ENCODE data around the gene GLI2. TPM values are rescaled to one million over a fixed set of nuclear protein-coding genes. Genes with fewer than 3 reads are reported as not detected.

GLI2 gene
- total and polyA plus RNA-seq, 2 of the 4 experiments (the other 2 are of a cell fraction) = 3.8 to 26.0 TPM

GRCh38 chr2:120712180-120712681, 23.4 kb upstream of the GLI2 start:
- H3K4me1 ChIP-seq (ENCODE audit: control insufficient read depth, insufficient read depth, low read length) = 0 out of 2 replicates have a peak, but pooled peaks cover 2% of the 10 kb centered on the region
- H2BK15ac ChIP-seq (ENCODE audit: low read depth, low read length) = no peak overlapping the region
- H2BK120ac ChIP-seq (ENCODE audit: low read depth, low read length) = no peak overlapping the region
- intact Hi-C loops (cut with micrococcal nuclease) (no loop called here), in situ Hi-C loops (cut with MboI; ENCODE audit: low sequenced_read_pairs) (no loop called here), dilution Hi-C loops (cut with HindIII; ENCODE audit: low sequenced_read_pairs, unreplicated experiment) (no loop called here)
- no TSS peak for BruUV-seq (replicated peaks)
- ATAC-seq (ENCODE audit: low read depth) (no peak; the same call in 1 of the 2 replicates), DNase-seq (peak; percentile 35)
- H3K18ac ChIP-seq (ENCODE audit: low read depth, low read length) = no peak overlapping the region
- no peaks in the 10 kb centered on the region for H3K9me3 ChIP-seq (ENCODE audit: control insufficient read depth, insufficient read depth, low read length)
- H3K23ac ChIP-seq (ENCODE audit: low read depth, low read length) = no peak overlapping the region
- H3K9me1 ChIP-seq (ENCODE audit: insufficient read depth, low read length) = no peaks in the 10 kb centered on the region; the same call in 1 of the 2 replicates
- peak overlapping the region; percentile 59 for H2AFZ ChIP-seq (replicated peaks; ENCODE audit: low read length, poor library complexity)
- H4K91ac ChIP-seq (ENCODE audit: insufficient read depth, low read depth, low read length) = no peak overlapping the region
- no peaks in the 10 kb centered on the region for H4K20me1 ChIP-seq (ENCODE audit: insufficient read depth, low read length)
- H2BK20ac ChIP-seq (ENCODE audit: low read depth, low read length) = no peak overlapping the region
- H4K5ac ChIP-seq (ENCODE audit: low read depth, low read length) = no peak overlapping the region
- no peak overlapping the region for H3K27ac ChIP-seq (ENCODE audit: insufficient read depth, low read length)
- no peak overlapping the region for H2AK9ac ChIP-seq (replicated peaks; ENCODE audit: low read depth, low read length, poor library complexity)
- no peak for TF ChIP-seq POLR2A (IDR thresholded peaks at IDR 0.05; ENCODE audit: low read depth, low read length)
- TF ChIP-seq CHD1 (IDR thresholded peaks at IDR 0.05; ENCODE audit: low read depth, low read length) = no peak
- TF ChIP-seq, protein P1, sequence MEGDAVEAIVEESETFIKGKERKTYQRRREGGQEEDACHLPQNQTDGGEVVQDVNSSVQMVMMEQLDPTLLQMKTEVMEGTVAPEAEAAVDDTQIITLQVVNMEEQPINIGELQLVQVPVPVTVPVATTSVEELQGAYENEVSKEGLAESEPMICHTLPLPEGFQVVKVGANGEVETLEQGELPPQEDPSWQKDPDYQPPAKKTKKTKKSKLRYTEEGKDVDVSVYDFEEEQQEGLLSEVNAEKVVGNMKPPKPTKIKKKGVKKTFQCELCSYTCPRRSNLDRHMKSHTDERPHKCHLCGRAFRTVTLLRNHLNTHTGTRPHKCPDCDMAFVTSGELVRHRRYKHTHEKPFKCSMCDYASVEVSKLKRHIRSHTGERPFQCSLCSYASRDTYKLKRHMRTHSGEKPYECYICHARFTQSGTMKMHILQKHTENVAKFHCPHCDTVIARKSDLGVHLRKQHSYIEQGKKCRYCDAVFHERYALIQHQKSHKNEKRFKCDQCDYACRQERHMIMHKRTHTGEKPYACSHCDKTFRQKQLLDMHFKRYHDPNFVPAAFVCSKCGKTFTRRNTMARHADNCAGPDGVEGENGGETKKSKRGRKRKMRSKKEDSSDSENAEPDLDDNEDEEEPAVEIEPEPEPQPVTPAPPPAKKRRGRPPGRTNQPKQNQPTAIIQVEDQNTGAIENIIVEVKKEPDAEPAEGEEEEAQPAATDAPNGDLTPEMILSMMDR (conservative IDR thresholded peaks at IDR 0.05; ENCODE audit: low read depth, low read length) = no peak
- no peak for TF ChIP-seq NFE2L2 (IDR thresholded peaks at IDR 0.05; ENCODE audit: low read depth, low read length)
- no peak for TF ChIP-seq BHLHE40 (IDR thresholded peaks at IDR 0.05; ENCODE audit: low read depth, low read length)
- no peak for TF ChIP-seq RCOR1 (IDR thresholded peaks at IDR 0.05; ENCODE audit: insufficient replicate concordance, low read length)
- TF ChIP-seq MAZ (IDR thresholded peaks at IDR 0.05; ENCODE audit: borderline replicate concordance, low read depth, low read length) = no peak
- no peak overlapping the region for H4K8ac ChIP-seq (ENCODE audit: low read depth in 2 of 2, low read length in 2 of 2)
- no peak overlapping the region for H3K56ac ChIP-seq (ENCODE audit: extremely low read depth, insufficient read depth, low read length)
- no peak overlapping the region for H3K9ac ChIP-seq (ENCODE audit: low read depth, low read length)
- ChIA-PET POLR2A (ENCODE audit: unreplicated experiment) (interaction anchor here (0.7 kb wide), 1 partner anchor 363 kb away, joined by 3 read pairs; no protein-coding TSS in a partner anchor), CTCF (no interaction called here)
- H3K27me3 ChIP-seq (ENCODE audit: control insufficient read depth, insufficient read depth, low read length) = no peaks in the 10 kb centered on the region; the same call in 1 of the 2 replicates
- H3K14ac ChIP-seq (replicated peaks; ENCODE audit: low read depth, low read length) = no peak overlapping the region
- H3K4me3 ChIP-seq (ENCODE audit: insufficient read depth, low read depth, low read length) = no peak overlapping the region
- H3K4ac ChIP-seq (ENCODE audit: low read depth, low read length) = no peak overlapping the region
- H2BK5ac ChIP-seq (ENCODE audit: low read depth, low read length, poor library complexity, severe bottlenecking) = no peak overlapping the region
- no peak overlapping the region; the same call in 1 of the 2 replicates for H2AK5ac ChIP-seq (ENCODE audit: low read depth, low read length)
- no peak overlapping the region for H3K4me2 ChIP-seq (ENCODE audit: low read depth, low read length)
- H3K36me3 ChIP-seq (ENCODE audit: control insufficient read depth, insufficient read depth, low read length) = no peaks in the 10 kb centered on the region
- WGBS, 2 experiments (ENCODE audit: extremely low coverage in 2 of 2, insufficient read length in 1 of 2) = 20% methylated on average over 1 of the region's 7 CpGs; no CpG with 5 or more reads in 1 of the 2 experiments
- no peaks in the 10 kb centered on the region for H3K79me1 ChIP-seq (ENCODE audit: low read depth in 1 of 2, low read length in 2 of 2)

All from IMR-90 (cell line).